HCT116 (cell line): Measurements from ENCODE around the gene DNASE2B.
A peak's percentile ranks its signal among the peaks of the same experiment; 100 is the strongest.

Experiments
- CEBPB ChIP-seq: IDR thresholded peaks from 2 replicates; pipeline ENCODE4 v1.6.1; 2012; ENCODE audit warnings: low read depth
- EGR1 ChIP-seq: IDR thresholded peaks from 2 replicates; pipeline ENCODE4 v1.6.1; 2012; ENCODE audit warnings: low read depth
- EZH2 ChIP-seq: fragments of 200-600 bp; sonication (generic); IDR thresholded peaks from 2 replicates; pipeline ENCODE4 v1.6.1; 2017; ENCODE audit warnings: antibody characterized with exemption, mixed run types
- POLR2A ChIP-seq: IDR thresholded peaks from 2 replicates; pipeline ENCODE4 v1.7.0; 2011; ENCODE audit warnings: borderline replicate concordance; ENCODE audit not compliant: insufficient read depth, insufficient read length; ENCODE audit errors: extremely low read depth
- POLR2AphosphoS5 ChIP-seq: IDR thresholded peaks from 2 replicates; pipeline ENCODE4 v1.6.1; 2011; ENCODE audit warnings: mild to moderate bottlenecking, low read depth, low read length, moderate library complexity
- RAD21 ChIP-seq: IDR thresholded peaks from 2 replicates; pipeline ENCODE4 v1.6.1; 2012; ENCODE audit warnings: low read depth, mild to moderate bottlenecking
- SP1 ChIP-seq: IDR thresholded peaks from 2 replicates; pipeline ENCODE4 v1.6.1; 2012; ENCODE audit warnings: low read depth
- TCF7L2 ChIP-seq: IDR thresholded peaks from 2 replicates; pipeline ENCODE4 v1.7.0; 2011; ENCODE audit warnings: borderline replicate concordance, inconsistent platforms; ENCODE audit not compliant: insufficient read depth, insufficient read length; ENCODE audit errors: extremely low read depth
- YY1 ChIP-seq: IDR thresholded peaks from 2 replicates; pipeline ENCODE4 v1.6.1; 2011; ENCODE audit warnings: low read length, low read depth, moderate library complexity, mild to moderate bottlenecking; ENCODE audit not compliant: insufficient replicate concordance; ENCODE audit errors: extremely low read depth
- ZFX ChIP-seq: fragments of 450-650 bp; IDR thresholded peaks from 2 replicates; pipeline ENCODE4 v1.6.1; 2017
- TF ChIP-seq, protein P1 (sequence below): IDR thresholded peaks from 2 replicates; pipeline ENCODE4 v1.6.1; 2012
- TF ChIP-seq, protein P2 (sequence below): IDR thresholded peaks from 2 replicates; pipeline ENCODE4 v1.6.1; 2012
- TF ChIP-seq, protein P3 (sequence below), 3 experiments: fragments of 200-600 bp in 1 of 3; sonication (generic) in 1 of 3; IDR thresholded peaks in 2 of 3; conservative IDR thresholded peaks in 1 of 3; 2 replicates each; pipeline ENCODE4 v1.5.1; 2012 to 2017; ENCODE audit warnings: low read depth in 2 of 3, low read length in 2 of 3, antibody characterized with exemption in 1 of 3, borderline replicate concordance in 1 of 3, control low read depth in 1 of 3, mild to moderate bottlenecking in 1 of 3, mixed read lengths in 1 of 3, mixed run types in 1 of 3, moderate library complexity in 1 of 3; ENCODE audit not compliant: insufficient read depth in 1 of 3
- TF ChIP-seq, protein P4 (sequence below): IDR thresholded peaks from 2 replicates; pipeline ENCODE4 v1.6.1; 2012; ENCODE audit warnings: low read depth

DNA sequence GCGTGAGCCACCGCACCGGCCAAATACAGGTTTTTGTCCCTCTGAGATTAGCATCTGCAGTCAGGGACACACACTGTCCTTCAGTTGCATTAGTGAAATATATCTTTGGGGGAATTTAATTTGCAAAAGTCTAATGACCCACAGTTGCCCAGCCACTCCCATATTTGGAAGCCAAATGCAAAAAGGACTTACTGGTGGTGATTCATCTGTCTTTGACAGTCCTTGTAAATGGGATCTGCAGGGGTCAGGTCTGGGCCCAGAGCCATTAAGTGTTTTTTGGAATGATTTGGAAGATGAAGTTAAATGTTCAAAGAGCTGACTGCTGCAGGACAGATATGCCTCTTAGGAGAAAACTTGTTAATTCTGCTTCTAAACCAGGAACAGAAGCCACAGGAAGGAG is 44.6 kb upstream of the DNASE2B start:
- TF ChIP-seq, protein P1, sequence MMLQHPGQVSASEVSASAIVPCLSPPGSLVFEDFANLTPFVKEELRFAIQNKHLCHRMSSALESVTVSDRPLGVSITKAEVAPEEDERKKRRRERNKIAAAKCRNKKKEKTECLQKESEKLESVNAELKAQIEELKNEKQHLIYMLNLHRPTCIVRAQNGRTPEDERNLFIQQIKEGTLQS = no peak
- TF ChIP-seq, protein P2, sequence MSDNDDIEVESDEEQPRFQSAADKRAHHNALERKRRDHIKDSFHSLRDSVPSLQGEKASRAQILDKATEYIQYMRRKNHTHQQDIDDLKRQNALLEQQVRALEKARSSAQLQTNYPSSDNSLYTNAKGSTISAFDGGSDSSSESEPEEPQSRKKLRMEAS = no peak
- TF ChIP-seq POLR2A (peak; percentile 30), EZH2 (no peak), CEBPB (no peak), POLR2AphosphoS5 (no peak), ZFX (no peak), SP1 (peak; percentile 50; the same call in 1 of the 2 replicates), YY1 (no peak), TCF7L2 (peak; percentile 68), RAD21 (no peak), EGR1 (no peak)
- TF ChIP-seq, protein P3, sequence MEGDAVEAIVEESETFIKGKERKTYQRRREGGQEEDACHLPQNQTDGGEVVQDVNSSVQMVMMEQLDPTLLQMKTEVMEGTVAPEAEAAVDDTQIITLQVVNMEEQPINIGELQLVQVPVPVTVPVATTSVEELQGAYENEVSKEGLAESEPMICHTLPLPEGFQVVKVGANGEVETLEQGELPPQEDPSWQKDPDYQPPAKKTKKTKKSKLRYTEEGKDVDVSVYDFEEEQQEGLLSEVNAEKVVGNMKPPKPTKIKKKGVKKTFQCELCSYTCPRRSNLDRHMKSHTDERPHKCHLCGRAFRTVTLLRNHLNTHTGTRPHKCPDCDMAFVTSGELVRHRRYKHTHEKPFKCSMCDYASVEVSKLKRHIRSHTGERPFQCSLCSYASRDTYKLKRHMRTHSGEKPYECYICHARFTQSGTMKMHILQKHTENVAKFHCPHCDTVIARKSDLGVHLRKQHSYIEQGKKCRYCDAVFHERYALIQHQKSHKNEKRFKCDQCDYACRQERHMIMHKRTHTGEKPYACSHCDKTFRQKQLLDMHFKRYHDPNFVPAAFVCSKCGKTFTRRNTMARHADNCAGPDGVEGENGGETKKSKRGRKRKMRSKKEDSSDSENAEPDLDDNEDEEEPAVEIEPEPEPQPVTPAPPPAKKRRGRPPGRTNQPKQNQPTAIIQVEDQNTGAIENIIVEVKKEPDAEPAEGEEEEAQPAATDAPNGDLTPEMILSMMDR (IDR thresholded peaks at IDR 0.05 in 2 of 3, conservative IDR thresholded peaks at IDR 0.05 in 1 of 3; ENCODE audit: borderline replicate concordance in 1 of 3, insufficient read depth in 1 of 3, low read depth in 2 of 3, low read length in 2 of 3) = no peak
- TF ChIP-seq, protein P4, sequence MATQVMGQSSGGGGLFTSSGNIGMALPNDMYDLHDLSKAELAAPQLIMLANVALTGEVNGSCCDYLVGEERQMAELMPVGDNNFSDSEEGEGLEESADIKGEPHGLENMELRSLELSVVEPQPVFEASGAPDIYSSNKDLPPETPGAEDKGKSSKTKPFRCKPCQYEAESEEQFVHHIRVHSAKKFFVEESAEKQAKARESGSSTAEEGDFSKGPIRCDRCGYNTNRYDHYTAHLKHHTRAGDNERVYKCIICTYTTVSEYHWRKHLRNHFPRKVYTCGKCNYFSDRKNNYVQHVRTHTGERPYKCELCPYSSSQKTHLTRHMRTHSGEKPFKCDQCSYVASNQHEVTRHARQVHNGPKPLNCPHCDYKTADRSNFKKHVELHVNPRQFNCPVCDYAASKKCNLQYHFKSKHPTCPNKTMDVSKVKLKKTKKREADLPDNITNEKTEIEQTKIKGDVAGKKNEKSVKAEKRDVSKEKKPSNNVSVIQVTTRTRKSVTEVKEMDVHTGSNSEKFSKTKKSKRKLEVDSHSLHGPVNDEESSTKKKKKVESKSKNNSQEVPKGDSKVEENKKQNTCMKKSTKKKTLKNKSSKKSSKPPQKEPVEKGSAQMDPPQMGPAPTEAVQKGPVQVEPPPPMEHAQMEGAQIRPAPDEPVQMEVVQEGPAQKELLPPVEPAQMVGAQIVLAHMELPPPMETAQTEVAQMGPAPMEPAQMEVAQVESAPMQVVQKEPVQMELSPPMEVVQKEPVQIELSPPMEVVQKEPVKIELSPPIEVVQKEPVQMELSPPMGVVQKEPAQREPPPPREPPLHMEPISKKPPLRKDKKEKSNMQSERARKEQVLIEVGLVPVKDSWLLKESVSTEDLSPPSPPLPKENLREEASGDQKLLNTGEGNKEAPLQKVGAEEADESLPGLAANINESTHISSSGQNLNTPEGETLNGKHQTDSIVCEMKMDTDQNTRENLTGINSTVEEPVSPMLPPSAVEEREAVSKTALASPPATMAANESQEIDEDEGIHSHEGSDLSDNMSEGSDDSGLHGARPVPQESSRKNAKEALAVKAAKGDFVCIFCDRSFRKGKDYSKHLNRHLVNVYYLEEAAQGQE = no peak
